Head of caudate nucleus (tissue), 42 donors: ENCODE results near the gene NOXO1.

Source experiments
- DNase-seq, 42 donors: peaks; one replicate each; pipeline versions ENCODE4 v3.0.0 to v3.0.0-alpha.2; 2020 to 2021; ENCODE audit warnings: mixed read lengths in 7 of 42
- intact Hi-C: fragments of 100-400 bp; cut with DNase I; formaldehyde crosslinking; loops from one replicate; pipeline ENCODE4 v1.15.0; 2022

Gene NOXO1

DNA sequence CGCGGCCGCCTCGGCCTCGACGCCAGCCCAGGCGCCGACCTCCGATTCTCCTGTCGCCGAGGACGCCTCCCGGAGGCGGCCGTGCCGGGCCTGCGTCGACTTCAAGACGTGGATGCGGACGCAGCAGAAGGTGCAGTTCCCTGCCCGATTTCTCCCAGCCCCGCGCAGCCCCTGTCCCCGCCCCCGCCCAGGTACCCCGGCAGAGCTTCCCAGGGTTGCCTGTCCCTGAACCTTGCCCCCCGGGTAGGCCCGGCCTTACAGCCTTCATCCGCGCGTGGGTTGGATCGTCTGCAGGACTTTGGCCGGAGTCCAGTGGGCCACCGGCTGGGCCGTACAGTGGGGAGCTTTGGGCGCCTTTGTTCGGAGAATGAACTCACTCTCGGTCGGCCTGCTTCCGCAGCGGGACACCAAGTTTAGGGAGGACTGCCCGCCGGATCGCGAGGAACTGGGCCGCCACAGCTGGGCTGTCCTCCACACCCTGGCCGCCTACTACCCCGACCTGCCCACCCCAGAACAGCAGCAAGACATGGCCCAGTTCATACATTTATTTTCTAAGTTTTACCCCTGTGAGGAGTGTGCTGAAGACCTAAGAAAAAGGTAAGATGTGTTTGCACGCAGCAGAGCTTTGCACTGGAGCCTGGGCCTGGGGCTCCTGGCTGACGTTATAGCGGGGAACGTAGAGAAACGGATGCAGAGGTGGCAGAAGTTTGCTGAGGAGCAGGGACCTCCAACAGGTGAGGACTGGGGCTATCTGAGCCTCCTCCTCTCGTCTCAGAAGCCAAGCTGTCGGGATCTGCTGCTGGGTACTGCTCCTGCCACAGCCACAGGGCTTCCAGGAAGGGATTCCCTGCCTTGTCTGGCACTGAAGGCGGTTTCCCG, 3.3 kb upstream of the NOXO1 start:
- DNase-seq, result peak in 6 of 42 donors; percentile 25 to 51 (median 42)
- intact Hi-C loops, result no loop called here

DNA sequence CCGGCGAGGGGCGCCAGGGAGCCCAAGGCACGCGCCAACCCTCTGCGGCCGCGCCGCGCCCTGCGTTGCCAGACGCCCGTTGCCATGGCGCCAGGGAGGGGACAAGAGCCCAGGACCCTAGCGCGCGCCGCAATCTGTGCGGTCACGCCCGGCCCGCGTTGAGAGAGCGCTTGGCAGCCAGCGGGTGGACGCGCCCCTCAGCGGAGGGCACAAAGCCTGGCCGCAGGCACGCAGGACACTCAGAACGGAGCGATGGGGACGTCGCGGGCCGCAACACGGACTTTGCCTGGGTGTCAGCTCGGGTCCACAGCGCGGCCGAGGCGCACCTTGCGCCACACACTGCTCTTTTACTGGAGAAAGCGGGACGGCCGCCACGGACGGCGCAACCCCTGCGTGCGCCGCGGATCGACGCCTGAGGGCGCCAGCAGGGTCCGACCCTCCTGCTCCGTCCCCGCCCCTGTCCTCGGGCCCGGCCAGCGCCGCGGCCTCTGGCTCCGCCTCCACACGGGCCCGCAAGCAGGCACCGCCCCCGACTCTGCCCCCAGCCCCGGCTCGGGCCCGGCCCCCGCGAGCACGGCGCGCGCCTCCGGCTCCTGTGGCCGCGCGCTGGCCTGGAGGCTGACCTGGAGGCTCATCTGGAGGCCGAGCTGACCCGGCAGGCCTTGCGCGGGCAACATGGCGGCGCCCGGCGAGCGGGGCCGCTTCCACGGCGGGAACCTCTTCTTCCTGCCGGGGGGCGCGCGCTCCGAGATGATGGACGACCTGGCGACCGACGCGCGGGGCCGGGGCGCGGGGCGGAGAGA, 2.5 kb upstream of the NOXO1 start, which contains the start of gene GFER:
GFER (plus strand) TSS at position 650 of the 803 bp plus-strand sequence; CDS start at position 676, 26 bp downstream.
- intact Hi-C loops, result no loop called here
- DNase-seq, result peak; percentile 63 to 95 (median 88)

DNA sequence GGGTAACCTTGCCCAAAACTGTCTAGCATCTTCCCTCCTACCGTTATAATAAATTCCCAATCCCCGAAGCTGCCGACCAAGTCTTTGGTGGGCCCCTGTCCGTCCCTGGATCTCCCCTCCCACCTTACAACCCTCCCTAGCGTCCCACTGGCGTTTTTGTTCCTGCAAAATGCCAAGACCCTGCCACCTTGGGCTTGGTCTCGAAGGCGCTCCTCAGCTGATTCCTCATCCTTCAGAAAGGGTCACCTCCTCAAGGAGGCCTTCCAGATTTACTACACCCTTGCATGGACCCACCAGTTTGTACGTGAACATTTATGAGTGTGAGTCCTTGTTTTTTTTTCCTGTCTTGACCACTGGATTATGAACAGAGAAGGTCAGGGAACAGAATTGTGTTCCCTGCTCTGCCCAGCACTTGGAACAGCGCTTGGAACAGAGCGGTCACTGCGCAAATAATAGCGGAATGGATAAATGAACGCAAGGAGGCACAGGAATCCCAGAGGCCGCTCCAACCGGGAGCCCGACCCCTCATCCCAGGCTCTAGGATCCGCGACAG, 1.8 kb upstream of the NOXO1 start:
- intact Hi-C loops, result no loop called here

DNA sequence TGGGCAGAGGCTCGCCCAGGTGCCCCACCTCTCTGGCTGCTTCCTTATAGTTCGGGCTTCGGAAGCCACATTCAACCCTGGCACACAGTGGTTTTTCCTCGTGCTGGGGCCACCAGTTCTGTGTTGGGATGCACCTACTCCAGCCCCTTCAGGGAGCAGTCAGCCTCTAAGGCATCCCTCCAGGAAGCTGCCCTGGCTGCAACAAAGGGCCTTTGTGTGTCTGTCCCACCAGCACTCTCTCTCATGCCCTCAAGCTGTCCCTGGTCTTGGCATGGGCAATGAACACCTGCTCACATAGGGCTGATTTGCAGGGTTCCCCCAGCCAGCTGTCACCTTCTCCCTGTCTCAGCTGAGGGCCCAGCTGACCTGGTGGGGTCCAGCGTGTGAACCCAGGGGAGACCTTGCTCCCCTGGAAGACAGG, 754 bp upstream of the NOXO1 start:
- peak in 22 of 42 donors; percentile 7 to 71 (median 50) for DNase-seq
- intact Hi-C loops, result no loop called here

More for the DNA sequence above, 1.8 kb upstream of the NOXO1 start:
- DNase-seq, result no peak

DNA sequence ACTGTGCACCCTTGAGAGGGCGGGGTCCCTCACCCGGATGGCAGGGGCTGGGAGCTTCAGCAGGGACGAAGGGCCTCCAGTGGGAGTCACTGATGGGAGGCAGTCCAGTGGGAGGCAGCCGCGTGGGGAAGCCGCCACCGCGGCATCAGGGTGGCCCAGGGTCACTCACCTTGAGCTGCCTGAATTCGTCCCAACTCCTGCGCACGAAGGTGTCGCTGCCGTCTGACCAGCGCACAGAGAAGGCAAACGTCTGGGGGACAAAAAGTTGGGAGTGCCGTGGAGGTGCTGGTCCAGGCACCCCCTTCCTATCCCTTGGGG, 540 bp downstream of the NOXO1 start:
- DNase-seq, result no peak
- intact Hi-C loops, result no loop called here

DNA sequence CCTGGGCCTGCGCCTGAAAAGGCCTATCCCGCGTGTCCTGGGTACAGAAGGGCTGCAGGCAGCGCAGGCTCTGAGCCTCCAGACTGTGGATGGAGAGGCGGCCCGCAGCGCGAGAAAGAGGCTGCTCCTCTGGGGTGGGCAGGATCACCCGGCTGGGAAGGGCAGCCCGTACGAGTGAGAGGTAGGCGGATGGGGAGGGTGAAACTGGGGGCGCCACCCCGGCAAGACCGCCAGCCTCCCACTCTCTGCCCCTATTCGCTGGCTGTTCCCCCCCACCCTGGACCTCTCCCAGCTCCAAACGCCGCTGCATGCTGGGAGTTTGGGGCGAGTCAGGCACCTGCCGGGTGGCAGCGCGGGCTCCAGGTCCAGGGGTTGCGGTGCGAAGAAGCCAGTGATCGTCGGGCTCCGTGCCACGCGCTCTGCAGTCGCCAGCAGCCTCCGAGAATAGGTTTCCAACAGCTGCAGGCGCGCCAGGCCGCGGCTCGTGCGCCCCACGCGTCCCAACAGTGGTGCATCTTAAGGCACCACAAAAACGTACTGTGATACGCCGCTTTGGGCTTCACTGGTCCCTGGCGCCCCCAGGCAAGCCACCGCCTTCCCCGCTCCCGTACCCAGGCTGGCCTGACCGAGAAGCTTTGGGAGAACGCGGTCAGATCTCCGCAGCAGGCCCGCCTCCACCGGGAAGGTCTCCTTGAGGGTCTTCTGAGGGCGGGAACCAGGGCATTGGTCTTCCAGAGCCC, 1.1 kb downstream of the NOXO1 start:
- DNase-seq, result peak in 1 of 42 donors; percentile 47
- intact Hi-C loops, result no loop called here

DNA sequence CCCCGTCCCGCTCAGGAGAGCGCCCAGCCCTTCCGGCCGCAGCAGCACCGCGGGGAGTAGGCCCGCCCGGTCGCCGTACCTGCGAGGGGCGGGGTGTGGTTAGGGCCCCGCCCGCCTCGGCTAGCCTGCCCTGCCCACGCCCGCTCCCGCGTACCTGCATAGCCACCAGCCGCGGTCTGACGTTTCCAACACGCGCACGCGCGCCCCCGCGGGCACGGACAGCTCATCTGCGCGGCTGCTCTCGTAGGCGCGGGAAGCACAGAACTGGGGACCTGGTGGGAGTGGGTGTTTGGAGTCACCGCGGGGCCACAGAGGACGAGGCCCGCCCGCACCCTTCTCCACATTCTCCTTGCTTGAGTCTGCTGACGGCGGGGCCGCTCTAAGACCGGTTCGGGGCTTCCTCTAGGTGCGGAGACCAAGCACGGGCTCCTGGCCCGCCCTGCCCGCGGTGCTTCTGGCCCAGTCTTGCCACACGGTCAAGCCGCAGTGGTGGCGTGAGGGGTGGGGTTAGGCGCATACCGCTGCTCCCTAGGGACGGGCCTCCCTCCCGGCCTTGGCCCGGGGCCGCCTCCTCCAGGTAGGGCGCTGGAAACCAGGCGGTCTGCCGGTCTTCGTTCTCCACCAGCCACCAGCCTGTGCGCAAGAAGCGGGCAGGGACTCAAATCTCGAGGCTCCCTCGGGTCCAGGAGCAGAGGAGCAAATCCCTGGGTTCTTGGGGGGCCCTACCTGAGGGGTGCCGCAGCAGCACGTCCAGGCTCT, 1.8 kb downstream of the NOXO1 start:
- intact Hi-C loops, result no loop called here
- peak in 36 of 42 donors; percentile 41 to 87 (median 69) for DNase-seq

DNA sequence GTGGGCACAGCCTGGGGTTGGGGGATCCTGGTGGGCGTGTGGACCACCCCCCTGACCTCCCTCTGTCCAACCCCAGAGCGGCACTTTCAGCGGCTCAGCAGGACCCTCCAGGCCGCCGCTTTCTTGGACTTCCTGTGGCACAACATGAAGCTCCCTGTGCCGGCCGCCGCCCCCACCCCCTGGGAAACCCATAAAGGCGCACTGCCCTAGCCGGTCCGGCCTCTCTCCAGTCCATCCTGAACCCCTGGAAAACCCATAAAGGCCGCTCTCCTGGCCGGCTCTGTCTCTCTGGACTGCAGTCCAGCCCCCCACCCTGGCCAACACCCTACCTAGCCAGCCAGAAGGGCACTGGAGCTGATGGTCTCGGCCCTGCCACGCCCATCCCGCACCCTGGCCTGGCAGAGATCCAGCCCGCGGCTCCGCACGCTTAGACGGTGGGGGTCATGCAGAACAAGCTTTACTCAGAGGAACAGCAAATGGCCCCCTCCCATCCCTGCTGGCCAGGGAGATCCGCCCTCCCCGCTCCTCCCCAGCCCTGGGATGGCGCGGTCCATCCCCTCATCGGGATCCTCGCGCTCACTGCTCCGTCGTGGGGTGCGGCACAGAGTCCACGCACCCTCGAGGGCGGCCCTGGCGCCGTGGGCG, 2.7 kb downstream of the NOXO1 start:
- intact Hi-C loops, result no loop called here
- DNase-seq, result no peak

DNA sequence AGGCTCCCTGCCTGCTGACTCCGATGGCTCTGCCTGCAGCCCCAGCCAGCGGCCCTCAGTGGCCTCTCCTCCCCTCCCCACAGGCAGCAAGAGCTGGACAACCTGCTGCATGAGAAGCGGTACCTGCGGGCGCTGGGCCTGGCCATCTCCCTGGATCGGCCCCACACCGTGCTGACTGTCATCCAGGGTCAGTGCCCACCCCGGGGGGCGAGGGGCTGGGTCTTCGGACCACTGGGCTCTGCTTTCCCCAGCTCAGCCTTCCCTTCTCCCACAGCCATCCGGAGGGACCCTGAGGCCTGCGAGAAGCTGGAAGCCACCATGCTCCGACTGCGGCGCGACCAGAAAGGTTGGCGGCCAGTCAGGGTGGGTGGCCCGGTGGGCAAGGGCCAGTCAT, 3.4 kb downstream of the NOXO1 start:
- no peak for DNase-seq
- intact Hi-C loops, result no loop called here

DNA sequence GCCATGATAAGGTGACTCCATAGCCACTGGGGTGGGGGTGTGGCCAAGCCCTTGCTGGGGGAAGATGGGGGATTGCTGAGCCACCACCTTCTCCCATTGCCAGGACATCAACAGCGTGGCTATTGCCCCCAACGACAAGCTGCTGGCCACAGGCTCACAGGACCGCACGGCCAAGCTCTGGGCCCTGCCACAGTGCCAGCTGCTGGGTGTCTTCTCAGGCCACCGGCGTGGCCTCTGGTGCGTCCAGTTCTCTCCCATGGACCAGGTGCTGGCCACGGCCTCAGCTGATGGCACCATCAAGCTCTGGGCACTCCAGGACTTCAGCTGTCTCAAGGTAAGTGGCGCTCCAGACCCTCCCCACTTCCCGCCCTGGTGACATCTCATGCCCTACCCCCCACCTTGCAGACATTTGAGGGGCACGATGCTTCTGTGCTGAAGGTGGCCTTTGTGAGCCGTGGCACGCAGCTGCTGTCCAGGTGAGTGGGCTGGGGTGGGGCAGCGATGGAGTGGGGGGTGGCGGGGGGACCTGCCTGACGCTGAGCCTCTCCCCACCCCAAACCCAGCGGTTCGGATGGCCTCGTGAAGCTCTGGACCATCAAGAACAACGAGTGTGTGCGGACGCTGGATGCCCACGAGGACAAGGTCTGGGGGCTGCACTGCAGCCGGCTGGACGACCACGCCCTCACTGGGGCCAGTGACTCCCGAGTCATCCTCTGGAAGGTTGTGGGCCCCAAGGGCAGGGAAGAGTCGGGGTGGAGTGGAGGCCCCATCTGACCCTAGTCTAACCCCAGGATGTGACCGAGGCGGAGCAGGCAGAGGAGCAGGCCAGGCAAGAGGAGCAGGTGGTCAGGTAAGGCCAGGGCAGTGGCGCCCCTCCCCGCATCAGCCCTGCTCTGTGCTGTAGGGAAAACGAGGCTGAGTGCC, 4.1 kb downstream of the NOXO1 start:
- intact Hi-C loops, result no loop called here
- DNase-seq, result no peak

DNA sequence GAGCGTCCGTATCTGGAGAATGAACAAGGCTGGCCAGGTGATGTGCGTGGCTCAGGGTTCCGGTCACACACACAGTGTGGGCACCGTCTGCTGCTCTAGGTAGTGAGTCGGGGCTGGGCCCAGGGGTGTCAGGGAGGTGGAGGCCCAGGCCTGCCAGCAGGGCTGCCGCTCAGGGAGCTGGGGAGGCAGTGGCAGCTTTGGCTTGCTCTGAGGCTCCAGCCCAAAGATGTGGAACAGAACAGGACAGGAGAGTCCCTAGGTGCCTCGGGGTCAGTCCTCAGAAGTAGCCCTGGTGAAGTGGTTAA, 5.1 kb downstream of the NOXO1 start:
- DNase-seq, result no peak
- intact Hi-C loops, result no loop called here

DNA sequence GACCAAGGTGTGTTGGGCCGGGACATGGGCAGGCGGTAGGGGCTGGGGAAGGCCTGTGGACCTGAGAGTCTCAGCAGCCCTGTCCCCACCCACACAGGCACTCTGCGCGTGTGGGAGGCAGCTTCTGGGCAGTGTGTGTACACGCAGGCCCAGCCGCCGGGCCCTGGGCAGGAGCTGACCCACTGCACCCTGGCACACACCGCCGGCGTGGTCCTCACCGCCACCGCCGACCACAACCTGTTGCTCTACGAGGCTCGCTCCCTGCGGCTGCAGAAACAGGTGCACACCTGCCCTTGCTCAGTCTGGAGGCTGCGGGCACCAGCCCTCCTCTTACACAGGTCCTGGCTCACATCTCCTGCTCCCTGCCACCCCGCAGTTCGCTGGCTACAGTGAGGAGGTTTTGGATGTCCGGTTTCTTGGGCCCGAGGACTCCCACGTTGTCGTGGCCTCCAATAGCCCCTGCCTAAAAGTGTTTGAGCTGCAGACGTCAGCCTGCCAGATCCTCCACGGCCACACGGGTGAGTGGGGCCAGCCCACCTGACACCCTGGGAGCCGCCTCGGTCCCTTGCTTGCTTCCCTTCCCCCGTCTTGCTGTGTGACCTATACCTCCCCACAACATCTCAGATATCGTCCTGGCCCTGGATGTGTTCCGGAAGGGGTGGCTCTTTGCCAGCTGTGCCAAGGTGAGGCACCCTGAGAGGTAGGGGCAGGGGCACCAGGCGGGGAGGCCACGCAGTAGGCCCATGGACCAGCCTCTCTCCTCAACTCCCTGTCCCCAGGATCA, 5.6 kb downstream of the NOXO1 start:
- no peak for DNase-seq
- intact Hi-C loops, result no loop called here

DNA sequence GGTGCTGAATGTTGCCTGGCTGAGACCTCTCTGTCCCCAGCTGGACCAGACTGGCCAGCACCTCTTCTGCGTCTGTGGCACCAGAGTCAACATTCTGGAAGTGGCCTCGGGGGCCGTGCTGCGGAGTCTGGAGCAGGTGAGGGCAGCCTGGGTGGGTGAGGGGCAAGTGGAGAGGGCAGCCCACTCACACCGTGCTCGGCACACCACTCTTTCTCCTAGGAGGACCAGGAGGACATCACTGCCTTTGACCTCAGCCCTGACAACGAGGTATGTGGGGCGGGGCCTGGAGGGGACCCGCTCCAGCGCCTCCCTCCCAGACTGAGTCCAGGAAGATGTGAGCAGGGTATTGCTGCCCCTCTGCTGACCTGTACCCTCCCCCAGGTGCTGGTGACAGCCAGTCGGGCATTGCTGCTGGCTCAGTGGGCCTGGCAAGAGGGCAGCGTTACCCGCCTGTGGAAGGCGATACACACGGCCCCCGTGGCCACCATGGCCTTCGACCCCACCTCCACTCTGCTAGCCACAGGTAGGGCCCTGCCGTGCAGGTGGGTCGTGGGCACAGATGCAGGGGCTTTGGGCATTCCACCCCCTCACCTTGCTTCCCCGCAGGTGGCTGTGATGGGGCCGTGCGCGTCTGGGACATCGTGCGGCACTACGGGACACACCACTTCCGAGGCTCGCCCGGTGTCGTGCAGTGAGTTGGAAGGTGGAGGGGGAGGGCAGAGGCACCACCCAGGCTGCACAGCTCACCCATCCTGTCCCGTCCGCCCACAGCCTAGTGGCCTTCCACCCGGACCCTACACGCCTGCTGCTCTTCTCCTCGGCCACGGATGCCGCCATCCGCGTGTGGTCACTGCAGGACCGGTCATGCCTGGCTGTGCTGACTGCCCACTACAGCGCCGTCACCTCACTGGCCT, 6.9 kb downstream of the NOXO1 start:
- no peak for DNase-seq
- intact Hi-C loops, result no loop called here

DNA sequence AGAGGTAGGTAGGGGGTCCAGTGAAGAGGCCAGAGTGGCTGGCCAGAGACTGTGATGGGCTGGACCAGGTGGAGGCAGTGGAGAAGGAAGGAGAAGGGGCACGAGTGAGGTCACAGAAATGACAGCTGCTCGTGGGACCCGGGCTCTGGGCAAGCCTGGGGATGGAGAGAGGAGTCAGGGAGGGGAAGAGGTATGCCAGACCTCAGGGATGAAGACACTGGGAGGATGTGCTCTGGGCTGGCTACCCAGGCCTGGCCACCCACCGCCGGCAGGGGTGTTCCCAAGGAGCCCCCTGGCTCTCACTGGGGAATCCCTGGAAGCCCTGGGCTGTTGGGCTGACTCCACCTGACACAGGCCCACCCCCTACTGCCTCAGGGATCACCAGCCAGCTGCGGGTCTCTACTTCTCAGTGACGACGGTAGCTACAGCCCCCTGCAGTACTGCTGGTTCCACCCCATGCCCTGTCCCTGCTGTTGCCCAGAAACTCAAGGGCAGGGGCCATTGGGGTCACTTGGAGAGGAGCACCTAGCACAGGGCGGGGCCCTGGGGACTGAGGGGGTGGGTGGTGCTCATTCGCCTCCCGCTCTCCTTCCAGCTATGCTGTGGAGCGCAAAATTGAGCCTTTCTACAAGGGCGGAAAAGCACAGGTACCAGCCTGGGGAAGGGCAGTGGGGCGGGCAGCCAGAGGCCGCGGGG, 7.7 kb downstream of the NOXO1 start:
- intact Hi-C loops, result no loop called here
- DNase-seq, result no peak

DNA sequence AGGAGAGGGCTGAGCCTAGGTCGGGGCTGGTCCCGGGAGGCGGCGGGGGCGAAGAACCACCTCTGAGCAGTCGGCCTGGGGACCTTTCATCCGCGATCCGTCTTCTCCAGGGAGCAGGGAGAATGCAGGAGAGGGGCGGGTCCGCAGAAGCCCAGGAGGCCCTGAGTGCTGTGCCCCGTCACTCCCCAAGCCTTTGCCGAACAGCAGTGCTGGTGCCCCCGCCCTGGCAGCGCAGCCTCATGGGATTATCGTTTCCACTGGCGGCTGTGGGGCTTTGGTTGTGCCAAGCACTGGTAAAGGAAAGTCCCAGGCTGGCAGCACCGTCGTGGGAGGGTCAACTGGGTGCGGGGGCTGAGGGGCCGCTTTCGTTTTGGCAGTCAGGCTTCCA, 8.8 kb downstream of the NOXO1 start:
- DNase-seq, result peak in 5 of 42 donors; percentile 34 to 46 (median 43)
- intact Hi-C loops, result no loop called here
